Muscle layer of colon (tissue), 2 donors: Measurements from ENCODE around the gene PDGFD.

Experiments
- H3K27ac ChIP-seq: one replicate; pipeline ENCODE4 v1.7.0; 2013; ENCODE audit warnings: low read depth, mild to moderate bottlenecking, low read length, moderate library complexity
- H3K27me3 ChIP-seq, 2 donors: one replicate each; pipeline ENCODE4 v1.7.0; 2013; ENCODE audit warnings: low read length in 2 of 2, mild to moderate bottlenecking in 2 of 2; ENCODE audit not compliant: insufficient read depth in 2 of 2, control insufficient read depth in 1 of 2
- H3K36me3 ChIP-seq: one replicate; pipeline ENCODE4 v1.7.0; 2013; ENCODE audit warnings: mild to moderate bottlenecking, low read length; ENCODE audit not compliant: insufficient read depth
- H3K4me1 ChIP-seq: one replicate; pipeline ENCODE4 v1.7.0; 2013; ENCODE audit warnings: mild to moderate bottlenecking, low read length; ENCODE audit not compliant: insufficient read depth
- H3K4me3 ChIP-seq, 2 donors: one replicate each; pipeline ENCODE4 v1.7.0; 2013; ENCODE audit warnings: low read length in 2 of 2, low read depth in 1 of 2, mild to moderate bottlenecking in 1 of 2, moderate library complexity in 1 of 2
- H3K9ac ChIP-seq: one replicate; pipeline ENCODE4 v1.7.0; 2013; ENCODE audit warnings: low read length
- H3K9me3 ChIP-seq: one replicate; pipeline ENCODE4 v1.7.0; 2013; ENCODE audit warnings: mild to moderate bottlenecking, low read length
- donor health status: abdominal sarcoma.
- donor health status: Adenocarcinoma of cecum.

The PDGFD gene

DNA sequence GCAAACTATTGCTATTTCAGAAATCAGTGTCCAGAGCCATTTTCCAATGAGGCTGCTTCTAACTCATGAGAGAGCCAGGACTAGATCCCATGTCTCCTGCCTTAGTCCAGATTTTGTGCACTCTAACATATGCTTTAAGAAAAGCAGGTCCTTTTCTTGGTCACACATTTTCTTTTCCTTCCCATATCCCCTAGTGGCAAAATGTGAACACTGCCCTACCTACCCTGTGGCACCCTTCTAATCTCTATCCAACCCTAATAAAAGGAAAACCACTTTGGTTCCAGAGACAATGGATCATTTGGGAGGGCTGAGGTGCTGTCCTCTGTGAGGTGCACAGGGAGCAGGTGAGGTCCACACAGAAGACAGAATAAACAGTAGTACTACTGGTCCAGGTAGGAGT, 199.6 kb downstream of the PDGFD start:
- H3K36me3 ChIP-seq, result no peaks in the 10 kb centered on the region
- H3K4me1 ChIP-seq, result no peaks in the 10 kb centered on the region
- H3K9me3 ChIP-seq, result no peaks in the 10 kb centered on the region
- H3K4me3 ChIP-seq, result no peak overlapping the region
- H3K9ac ChIP-seq, result no peak overlapping the region
- no peak overlapping the region for H3K27ac ChIP-seq
- no peaks in the 10 kb centered on the region for H3K27me3 ChIP-seq

GRCh38 chr11:103963648-103964047, 200.3 kb downstream of the PDGFD start:
- H3K4me1 ChIP-seq, result no peaks in the 10 kb centered on the region
- H3K27ac ChIP-seq, result no peak overlapping the region
- no peaks in the 10 kb centered on the region for H3K36me3 ChIP-seq
- H3K9ac ChIP-seq, result no peak overlapping the region
- no peak overlapping the region for H3K4me3 ChIP-seq
- H3K27me3 ChIP-seq, result no peaks in the 10 kb centered on the region
- H3K9me3 ChIP-seq, result no peaks in the 10 kb centered on the region

DNA sequence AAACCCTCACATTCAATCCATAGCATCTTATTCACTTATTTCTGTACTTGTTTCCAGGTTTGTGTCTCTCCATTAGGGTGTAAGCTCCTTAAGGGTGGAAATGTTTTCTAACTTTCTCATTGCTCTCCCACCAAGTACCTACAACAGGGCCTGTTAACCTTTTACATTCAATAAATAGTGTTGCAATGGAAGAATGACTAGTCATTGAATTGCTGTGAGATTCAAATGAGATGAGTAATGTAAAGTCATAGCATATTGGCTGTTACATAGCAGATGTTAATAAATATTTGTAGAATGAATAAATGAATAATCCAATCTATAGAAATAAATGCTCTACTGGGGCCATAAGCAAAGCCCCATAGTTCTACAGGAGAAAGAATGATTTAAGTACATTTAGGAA, 202.9 kb downstream of the PDGFD start:
- Histone ChIP-seq H3K27me3 (no peaks in the 10 kb centered on the region), H3K36me3 (no peaks in the 10 kb centered on the region), H3K4me3 (no peak overlapping the region), H3K27ac (no peak overlapping the region), H3K4me1 (no peaks in the 10 kb centered on the region), H3K9me3 (no peaks in the 10 kb centered on the region), H3K9ac (no peak overlapping the region)

GRCh38 chr11:103960108-103960507, 203.8 kb downstream of the PDGFD start:
- Histone ChIP-seq H3K4me3 (no peak overlapping the region), H3K36me3 (no peaks in the 10 kb centered on the region), H3K4me1 (no peaks in the 10 kb centered on the region), H3K9me3 (no peaks in the 10 kb centered on the region), H3K9ac (no peak overlapping the region), H3K27me3 (no peaks in the 10 kb centered on the region), H3K27ac (no peak overlapping the region)

GRCh38 chr11:103959279-103959942, 204.5 kb downstream of the PDGFD start:
- H3K9ac ChIP-seq, result no peak overlapping the region
- no peak overlapping the region for H3K4me3 ChIP-seq
- no peaks in the 10 kb centered on the region for H3K4me1 ChIP-seq
- no peaks in the 10 kb centered on the region for H3K36me3 ChIP-seq
- H3K27ac ChIP-seq, result no peak overlapping the region
- no peaks in the 10 kb centered on the region for H3K9me3 ChIP-seq
- no peaks in the 10 kb centered on the region for H3K27me3 ChIP-seq

DNA sequence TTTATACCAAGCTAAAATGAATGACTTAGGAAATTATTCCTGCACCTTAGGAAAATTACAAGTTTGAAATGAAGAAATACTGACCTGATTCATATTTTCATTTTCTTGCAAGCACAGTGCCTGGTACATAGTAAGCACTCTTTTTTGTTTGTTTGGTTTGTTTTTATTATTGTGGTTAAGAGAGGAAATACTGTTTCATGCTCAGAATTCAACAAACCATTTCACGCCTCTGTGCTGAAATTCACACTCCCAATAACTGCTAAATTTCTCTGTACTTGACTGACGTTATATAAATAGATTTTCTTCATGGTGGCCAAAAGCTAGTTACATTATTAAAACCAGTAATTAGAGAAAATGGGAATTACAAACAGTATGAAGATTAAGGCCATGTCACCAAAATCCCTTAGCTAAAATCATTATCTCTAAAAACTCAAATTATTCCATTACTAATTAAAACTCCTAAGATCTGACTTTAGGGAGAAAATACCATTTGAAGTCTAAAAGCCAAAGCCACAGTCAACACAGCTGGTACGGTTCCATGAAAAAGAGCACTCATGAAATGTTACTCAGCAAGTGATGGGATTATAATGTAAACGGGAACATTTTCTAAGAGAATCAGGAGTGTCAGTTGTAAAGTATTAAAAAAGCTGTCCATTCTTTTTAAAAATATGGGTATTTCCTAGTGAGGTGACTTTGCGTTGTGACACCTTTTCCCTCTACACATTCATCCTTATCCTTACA, 205.3 kb downstream of the PDGFD start:
- no peaks in the 10 kb centered on the region for H3K4me1 ChIP-seq
- no peaks in the 10 kb centered on the region for H3K9me3 ChIP-seq
- no peaks in the 10 kb centered on the region for H3K27me3 ChIP-seq
- H3K9ac ChIP-seq, result no peak overlapping the region
- H3K27ac ChIP-seq, result no peak overlapping the region
- H3K4me3 ChIP-seq, result no peak overlapping the region
- H3K36me3 ChIP-seq, result no peaks in the 10 kb centered on the region

- no peaks in the 10 kb centered on the region for H3K9me3 ChIP-seq
- no peaks in the 10 kb centered on the region for H3K4me1 ChIP-seq
- H3K27me3 ChIP-seq, result no peaks in the 10 kb centered on the region
- no peak overlapping the region for H3K27ac ChIP-seq
- H3K36me3 ChIP-seq, result no peaks in the 10 kb centered on the region
- H3K4me3 ChIP-seq, result no peak overlapping the region
- no peak overlapping the region for H3K9ac ChIP-seq
These were observed 210.0 kb downstream of the PDGFD start for GRCh38 chr11:103953797-103954486.

DNA sequence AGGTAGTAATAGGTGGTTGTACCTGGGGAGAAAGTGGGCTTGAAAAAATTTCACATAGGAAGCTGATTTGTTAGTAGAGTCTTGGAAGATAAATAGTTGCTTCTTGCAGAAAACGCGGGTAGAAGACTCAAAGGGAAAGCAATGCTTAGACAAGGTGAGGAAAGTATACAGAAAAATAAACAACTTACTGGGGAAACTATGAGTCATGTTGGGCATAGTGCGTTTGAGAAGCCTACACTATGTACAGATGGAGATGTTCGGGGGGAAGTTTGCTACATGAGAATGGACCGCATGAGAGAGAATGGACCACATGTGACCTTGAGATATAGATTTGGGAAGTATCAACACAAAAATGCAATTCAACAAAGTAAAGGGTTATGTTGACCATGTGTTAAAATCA, 214.2 kb downstream of the PDGFD start:
- Histone ChIP-seq H3K9ac (no peak overlapping the region), H3K4me1 (no peaks in the 10 kb centered on the region), H3K27me3 (no peaks in the 10 kb centered on the region), H3K4me3 (no peak overlapping the region), H3K9me3 (no peaks in the 10 kb centered on the region), H3K27ac (no peak overlapping the region), H3K36me3 (no peaks in the 10 kb centered on the region)

DNA sequence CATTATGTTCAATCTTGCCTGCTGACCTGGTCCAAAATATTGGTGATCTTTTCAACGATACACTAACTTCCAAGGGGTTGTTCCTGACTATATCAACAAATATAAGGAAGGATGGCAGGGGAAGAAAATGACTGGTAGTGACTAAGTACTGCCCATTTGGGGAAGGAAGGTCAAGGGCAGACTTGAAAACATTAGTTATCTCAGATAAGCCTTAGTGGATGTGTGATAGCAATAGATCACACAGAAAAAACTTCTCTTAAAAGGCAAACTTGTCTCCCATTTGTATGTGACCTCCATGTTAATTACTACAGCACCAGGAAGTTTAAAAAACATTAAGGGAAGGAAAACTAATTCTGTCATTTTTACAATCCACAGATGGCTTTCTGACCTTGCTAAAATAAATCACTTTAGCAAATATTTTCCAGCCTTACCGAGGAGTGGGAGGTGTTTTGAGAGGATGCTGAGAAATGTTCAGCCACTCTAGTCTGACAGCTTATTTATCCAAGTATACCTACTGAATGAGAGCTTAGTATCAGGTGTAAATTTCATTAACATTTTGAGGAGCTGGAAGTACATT, 215.7 kb downstream of the PDGFD start:
- no peaks in the 10 kb centered on the region for H3K27me3 ChIP-seq
- H3K9ac ChIP-seq, result no peak overlapping the region
- H3K4me1 ChIP-seq, result no peaks in the 10 kb centered on the region
- no peak overlapping the region for H3K27ac ChIP-seq
- H3K36me3 ChIP-seq, result no peaks in the 10 kb centered on the region
- H3K9me3 ChIP-seq, result no peaks in the 10 kb centered on the region
- H3K4me3 ChIP-seq, result no peak overlapping the region

GRCh38 chr11:103947546-103947919, 216.4 kb downstream of the PDGFD start:
- Histone ChIP-seq H3K4me1 (no peaks in the 10 kb centered on the region), H3K36me3 (no peaks in the 10 kb centered on the region), H3K27ac (no peak overlapping the region), H3K9ac (no peak overlapping the region), H3K27me3 (no peaks in the 10 kb centered on the region), H3K9me3 (no peaks in the 10 kb centered on the region), H3K4me3 (no peak overlapping the region)

GRCh38 chr11:103946793-103947545, 217.0 kb downstream of the PDGFD start:
- H3K27ac ChIP-seq, result no peak overlapping the region
- no peaks in the 10 kb centered on the region for H3K36me3 ChIP-seq
- H3K9me3 ChIP-seq, result no peaks in the 10 kb centered on the region
- no peak overlapping the region for H3K4me3 ChIP-seq
- no peaks in the 10 kb centered on the region for H3K4me1 ChIP-seq
- H3K27me3 ChIP-seq, result no peaks in the 10 kb centered on the region
- H3K9ac ChIP-seq, result no peak overlapping the region
